GM19023 (cell line): ENCODE data around the gene PLCL2.
A peak's percentile ranks its signal among the peaks of the same experiment; 100 is the strongest.

Source experiments
- ATAC-seq: cut with Tn5 transposase; IDR thresholded peaks from one replicate; pipeline ENCODE4 v1.9.1; 2021; ENCODE audit warnings: mild to moderate bottlenecking, moderate library complexity; ENCODE audit not compliant: unreplicated experiment

Gene PLCL2

DNA sequence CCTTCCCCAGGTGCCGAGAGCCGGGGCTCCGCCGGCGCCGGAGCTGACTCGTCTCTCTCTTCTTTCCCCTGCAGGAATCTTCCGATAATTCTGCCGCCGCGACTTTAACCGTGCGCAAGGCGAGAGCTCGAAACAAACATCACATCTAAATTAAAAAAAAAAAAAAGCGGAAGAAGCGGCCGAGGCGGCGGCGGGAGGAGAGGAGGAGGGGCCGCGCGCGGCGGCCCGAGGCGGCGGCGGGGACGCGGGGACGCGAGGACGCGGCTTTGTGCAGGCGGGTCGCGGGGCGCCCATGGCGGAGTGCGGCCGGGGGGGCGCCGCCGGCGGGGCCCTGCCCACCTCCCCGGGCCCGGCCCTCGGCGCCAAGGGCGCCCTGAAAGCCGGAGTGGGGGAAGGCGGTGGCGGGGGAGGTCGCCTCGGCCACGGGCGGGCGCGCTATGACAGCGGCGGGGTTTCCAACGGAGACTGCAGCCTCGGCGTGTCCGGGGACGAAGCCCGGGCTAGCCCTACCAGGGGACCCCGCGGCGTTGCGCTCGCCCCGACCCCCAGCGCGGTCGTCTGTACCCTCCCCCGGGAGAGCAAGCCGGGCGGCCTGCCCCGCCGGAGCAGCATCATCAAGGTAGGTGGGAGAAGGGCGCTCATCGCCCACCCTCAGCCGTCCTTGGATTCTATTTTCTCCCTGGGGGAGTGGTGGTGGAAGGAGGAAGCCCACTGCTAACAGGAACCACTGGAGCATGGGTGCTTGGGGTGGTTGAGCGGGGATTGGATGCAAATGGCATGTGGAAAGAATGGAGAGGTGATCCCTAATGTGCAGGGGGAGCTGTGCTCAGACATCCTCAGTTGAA is at the start of gene PLCL2:
TSS of gene PLCL2 (plus strand) at position 208 of the 845 bp plus-strand sequence. CDS start at position 293, 85 bp downstream.
- peak; percentile 38 for ATAC-seq

DNA sequence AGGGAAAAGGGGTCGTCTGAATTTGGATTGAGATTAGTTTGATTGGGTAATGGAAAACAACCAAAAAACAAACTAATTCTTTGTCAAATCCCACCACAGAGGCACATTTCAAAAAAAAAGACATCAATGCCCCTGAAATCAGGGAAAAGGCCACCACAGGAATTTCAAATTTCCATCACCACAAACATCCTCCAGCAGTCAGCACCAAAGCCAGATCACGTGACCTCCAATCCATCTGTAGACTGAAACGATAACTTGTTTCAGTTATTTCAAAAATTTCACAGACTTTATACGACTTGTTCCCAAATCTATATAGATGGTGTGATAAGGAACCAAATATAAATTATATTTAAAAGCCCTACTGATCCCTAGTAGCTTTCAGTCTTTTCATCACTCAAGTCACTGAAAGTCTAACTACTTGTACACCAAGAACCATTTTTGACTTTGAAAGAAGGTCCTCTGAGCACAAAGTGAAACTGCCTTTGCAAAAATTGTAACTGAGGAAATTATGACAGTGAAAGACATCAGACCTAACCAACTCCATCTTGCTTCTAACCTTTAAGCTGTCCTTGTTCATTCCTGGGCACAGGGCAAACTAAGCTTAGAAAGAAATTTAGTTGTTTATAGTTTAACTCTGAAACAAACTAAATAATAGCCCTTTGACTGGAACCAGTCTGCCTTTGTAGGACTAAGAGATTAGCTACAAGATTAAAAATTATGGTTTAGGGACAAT is 48.1 kb upstream of the PLCL2 start:
- ATAC-seq: no peak

DNA sequence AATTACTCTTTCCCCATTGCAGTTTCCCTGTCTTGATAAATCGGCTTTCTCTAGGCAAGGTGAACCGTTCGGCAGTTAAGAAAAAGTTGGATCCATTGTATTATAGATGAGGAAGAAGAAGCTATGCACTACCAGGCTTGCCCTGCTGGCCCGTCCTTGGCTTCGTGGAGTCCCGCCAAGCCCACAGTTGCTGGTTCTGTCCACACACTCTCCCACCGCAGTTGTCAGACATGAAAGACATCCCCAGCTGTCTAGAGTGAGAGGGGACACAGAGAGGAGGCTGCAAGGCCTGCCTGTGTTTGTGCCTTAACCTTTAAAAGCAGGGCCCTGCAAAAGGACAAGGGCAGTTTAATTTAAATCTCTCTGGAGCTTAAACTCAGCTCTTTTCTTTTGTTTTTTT is 47.2 kb upstream of the PLCL2 start:
- no peak for ATAC-seq

DNA sequence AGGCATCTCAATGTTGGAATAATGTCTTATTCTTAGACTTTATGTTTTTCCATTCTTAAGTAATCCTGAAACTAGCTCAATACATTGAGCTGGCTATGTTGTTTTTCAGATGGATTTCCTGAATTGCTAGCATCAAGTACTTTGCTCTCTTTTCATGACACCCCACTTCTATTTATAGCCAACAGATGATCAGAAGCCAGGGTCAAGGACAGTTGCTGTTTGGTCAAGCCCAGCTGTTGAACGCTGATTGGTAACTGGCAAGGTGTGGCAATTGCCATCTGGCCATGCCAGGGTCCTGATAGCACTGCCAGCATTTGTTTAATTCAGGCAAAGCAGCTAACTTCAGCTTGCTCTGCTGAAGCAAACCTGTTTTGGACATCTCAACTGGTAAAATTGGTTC is 46.2 kb upstream of the PLCL2 start:
- no peak for ATAC-seq

DNA sequence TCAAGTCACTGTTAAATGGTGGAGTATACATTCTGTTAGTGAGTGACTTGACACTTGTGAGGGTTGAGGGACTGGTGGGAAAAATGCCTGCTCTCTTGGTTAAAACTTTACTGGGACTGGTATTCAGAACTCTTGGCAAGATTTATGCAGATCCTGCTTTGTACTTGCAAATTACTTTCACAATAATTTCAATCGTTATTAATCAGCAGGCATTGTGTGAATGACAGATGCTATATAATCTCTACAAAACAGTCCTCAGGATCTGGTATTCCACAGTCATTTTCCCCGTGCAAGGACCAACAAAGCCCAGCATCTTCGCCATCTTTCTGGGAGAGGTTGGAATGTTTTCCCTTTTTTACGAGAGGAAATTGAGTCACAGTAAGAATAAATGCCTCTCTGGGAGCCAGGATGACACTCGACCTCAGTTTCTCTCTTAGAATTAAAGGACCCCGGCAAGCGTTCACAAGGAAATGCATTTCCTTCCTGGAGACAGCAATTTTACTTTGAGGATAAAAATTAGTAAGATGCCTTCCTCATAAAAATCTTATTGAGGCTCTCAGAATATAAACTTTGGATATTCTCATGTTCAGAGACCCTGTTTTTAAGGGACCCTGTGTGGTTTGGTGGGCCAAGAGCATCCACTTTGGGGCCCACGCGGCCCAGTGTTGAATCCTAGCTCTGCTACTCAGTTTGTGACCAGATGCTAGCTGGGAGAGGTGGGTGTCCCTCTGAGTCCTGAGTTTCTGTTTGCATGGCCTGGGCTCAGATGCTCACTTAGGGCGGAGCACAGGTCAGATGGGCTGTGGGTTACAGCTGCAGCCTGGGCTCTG is 45.3 kb upstream of the PLCL2 start:
- no peak for ATAC-seq

DNA sequence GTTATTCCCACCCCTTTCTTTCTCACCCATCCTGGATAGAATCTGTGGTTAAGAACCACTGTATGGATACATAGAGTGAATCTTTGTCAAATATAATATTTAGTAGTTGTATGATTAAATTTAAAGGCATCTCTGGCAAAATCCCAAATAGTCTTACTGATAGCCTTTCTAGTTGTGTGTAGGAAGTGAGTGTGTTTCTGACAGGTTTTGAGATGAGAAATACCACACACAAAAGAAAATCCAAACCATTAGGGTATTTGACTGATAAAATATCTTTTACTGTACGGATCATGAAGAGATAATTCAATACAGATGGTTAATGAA is 44.7 kb upstream of the PLCL2 start:
- no peak for ATAC-seq

DNA sequence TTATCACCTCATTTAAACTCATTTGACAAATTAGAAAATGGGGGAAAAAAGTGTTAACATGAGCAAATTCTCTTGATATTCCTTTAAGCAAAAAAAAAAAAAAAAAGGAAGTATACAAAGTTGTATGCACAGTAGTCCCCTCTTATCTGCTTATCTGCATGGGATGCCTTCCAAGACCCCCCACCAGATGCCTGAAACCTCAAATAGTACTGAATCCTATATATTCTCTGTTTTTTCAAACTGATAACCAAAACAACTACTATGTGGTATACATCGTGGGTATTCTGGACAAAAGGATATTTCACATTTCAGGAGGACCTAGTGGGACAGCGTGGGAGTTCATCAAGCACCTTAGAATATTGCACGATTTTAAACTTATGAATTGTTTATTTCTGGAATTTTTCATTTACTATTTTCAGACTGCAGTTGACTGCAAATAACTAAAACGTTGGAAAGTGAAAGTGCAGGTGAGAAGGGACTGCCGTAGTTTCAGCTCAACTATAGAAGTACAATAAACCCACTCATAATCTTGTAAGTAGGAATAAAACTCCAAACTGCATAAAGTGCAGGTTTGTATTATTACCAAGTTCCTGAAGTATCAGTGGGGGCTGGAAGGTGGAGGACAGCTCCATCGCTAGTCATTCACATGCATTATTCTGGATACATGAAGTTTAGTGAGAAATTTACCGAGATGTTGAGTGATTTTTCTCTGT is 43.6 kb upstream of the PLCL2 start:
- ATAC-seq: no peak

DNA sequence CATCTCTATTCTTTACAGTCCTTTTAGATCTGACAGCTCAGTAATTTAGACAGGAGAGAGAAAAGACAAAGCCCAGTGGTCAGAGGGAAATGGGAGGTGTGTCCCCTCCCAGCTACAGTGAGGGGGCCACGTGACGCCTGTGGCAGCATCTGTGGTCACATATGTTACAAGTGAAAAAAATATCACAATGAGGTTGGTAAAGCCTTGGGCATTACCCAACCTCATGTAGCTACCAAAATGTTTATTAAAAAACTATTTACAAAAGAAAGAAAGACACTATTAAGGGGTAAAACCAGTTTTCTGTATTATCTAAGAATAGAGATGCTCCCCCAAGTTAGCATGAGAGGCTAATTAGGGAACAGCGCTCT is 42.9 kb upstream of the PLCL2 start:
- ATAC-seq: peak; percentile 54

DNA sequence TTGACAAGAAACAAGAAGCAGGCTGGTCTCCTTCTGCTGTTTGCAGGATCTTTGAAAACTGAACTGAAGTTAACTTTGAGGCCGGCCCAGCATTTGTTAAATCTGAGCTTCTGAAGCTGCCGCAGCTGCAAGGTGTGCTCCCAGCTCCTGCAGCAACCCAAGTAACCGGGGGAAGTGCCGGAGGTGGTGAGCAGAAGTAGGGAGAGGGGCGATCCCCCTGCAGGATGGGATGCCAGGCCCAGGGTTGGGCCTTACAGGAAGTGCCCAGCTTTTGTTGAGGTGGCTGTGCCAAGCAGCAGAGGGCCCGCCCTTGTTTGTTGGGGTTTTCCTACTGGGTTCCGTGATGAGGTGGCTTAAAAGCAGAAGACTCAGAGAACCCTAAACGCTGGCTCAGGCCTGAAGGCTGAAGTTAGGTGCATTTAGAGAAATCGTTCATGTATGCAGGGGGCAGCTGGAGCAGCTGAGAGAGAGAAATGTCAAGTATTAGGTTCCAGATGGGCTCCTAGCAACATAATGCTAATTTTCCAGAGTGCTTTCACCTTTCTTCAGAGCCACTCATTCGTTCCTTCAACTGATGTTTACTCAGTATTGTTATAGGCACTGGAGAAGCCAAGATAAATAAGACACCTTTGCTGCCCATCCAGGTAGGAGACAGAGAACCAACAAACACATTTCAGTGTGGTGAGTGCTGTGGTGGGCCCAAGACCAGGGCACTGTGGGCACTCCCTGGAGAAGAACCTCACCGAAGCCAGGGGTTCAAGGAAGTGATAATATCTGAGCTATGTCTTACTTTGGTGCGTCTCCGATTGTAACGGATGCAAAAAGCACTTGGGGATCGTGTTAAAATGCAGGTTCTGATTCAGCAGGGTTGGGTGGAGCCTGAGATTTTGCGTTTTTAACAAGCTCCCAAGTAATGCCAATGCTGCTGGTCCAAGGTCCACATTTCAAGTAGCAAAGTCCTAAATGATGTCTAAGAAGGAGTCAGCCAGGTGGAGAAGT is 42.2 kb upstream of the PLCL2 start:
- ATAC-seq: peak; percentile 80

DNA sequence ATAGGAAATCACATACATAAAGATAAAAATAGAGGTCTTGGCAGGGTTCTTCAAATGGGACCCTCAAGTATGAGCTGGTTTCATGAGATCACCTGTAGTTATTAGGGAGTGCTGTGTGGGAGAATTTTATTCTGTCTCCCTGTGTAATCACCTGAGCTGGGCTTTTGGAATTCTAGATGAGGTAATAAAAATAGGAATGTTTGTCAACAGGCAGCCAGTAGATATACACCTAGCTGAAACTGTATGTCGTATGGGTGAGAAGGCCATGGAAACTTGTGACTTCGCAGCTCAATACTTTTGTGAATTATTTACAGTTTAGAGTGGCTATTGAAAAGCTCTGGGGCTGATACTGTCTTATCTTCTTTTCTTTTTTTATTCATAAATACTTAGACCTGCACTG is 40.5 kb upstream of the PLCL2 start:
- ATAC-seq: no peak

DNA sequence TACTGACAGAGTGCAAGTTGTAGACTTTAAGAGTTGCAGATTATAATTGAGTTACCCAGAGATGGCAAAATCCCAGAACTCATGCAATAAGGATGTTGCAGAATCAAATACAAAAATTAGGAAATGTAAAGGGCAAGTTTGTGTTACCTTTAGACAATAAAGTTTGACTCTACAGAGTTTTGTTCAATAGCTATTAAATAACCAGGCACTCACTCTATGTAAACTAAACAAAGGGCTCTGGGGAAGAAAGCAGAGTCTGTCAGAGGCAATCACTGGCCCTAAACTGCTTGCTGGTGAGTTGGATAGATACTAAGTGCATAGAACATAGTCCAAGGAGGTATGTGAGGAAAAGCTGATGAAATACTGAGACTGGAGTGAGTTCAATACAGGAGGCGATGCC is 40.0 kb upstream of the PLCL2 start:
- no peak for ATAC-seq

DNA sequence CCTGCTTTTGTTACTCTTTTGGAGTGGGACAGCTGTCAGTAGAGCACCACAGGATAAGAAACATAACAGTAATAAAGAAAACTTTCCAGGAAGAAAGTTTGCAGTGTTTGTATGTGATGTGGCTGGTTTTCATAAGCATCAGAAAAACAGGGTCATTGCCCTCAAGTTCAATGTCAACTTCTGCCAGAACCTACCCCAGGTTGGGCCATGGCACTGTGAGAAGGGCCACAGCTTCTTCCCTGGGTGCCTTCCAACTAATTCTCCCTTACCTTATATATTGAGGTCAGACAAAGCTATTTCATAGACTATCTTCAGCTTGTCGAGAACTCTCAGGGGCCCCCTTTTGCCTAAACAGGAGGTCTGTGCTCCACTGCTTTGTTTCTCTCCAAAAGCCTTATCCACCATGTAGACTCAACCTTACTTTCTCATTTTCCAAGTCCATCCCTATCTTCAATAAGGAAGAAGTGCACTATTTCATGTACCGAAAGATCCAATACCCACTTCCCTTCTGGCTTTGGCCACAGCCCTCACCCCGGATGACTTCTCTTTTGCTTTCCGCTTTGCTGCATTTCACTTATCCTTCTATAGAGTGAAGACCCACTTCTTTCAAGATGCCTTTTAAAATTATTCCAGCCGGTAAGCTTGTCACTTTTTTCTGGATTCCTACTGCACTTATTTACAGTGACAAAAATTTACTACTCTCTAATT is 38.2 kb upstream of the PLCL2 start:
- ATAC-seq: no peak

DNA sequence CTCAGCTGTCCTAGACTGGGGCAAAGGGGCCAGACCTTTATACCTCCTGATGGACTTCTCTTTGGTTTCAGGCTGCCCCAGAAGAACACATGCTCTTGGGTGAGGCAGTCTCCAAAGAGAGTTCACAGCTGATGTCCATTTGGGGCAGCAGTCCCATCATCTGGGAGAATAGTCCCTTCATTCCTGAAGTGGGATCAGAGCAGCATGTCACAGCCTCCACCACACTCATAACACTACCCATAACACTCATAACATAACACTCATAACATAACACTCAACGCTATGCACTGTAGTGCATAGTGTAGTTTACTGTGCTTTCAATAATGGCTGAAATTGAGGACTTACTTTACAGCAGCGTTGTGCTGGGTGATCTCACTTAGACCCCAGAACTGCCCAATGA is 36.7 kb upstream of the PLCL2 start:
- ATAC-seq: peak; percentile 62

DNA sequence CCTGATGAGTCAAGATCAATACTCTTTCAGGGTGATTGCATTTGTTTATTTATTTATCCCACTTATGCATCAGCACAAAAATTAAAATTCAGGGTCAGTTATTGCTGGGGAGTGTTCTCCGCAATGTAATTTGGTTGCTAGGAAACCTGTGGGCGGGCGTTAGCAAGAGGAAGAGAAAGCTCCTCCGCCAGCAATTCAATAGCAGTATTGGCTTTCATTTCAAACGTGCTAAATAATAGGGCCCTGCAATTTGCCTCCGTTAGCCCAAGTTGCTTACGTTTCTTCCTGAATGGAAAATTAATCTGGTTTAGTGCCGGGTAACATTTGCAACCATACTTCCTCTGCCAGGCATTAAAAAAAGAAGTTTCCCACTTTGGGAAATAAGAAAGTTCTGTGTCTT is 35.5 kb upstream of the PLCL2 start:
- peak; percentile 80 for ATAC-seq

DNA sequence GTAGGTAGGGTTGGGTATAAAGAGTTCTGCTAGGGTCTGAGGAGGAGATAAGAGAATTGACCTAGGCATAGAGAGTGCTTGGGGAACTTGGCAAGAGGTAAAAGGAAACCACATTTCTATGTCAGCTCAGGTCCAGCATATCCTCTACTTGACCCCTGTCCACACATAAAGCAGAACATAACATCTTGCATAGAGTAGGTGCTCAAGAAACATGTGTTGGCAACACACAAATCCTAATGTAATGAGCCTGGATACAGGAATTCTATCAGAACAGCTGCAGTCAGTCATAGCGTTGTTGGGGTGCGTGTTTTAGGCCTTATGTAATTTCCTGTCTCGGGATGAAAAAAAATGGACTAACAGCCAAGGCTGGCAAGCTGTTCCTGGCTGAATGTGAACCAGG is 35.0 kb upstream of the PLCL2 start:
- no peak for ATAC-seq

DNA sequence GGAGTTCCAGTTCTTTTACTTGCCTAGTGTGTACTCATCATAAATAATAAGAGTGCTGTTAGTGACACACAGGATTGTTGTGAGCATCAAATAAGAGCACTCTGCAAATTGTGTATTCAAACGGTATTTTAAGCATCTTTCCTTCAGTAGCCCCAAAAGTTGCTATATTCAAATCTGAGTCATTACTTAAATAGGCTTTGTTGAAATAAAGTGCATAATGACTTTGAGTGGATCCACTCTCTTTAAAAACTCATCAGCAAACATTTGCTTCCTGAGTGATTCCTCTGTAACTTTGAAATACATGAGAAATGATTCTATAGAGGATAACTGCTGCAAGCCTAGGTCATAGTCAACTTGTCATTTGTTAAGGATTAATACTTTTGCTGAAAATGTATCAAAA is 29.3 kb upstream of the PLCL2 start:
- no peak for ATAC-seq

DNA sequence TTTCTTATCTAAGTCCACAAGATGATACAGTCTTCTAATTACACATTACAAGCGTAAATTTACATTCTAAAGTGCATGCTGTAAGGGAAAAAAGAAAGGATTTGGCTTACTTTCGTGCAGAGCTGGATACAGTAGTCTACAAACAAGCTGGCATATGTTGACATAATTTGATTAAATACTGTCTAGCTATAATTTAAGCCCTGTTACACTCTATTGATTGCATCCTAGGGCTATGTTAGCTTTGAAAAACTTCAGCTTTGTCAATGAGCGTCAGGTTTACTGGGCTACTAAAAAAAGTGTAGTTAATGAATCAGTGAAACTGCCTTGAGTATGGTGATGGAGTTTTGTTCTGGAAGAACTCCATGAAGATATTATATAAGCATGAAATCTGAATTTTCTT is 24.5 kb upstream of the PLCL2 start:
- no peak for ATAC-seq

DNA sequence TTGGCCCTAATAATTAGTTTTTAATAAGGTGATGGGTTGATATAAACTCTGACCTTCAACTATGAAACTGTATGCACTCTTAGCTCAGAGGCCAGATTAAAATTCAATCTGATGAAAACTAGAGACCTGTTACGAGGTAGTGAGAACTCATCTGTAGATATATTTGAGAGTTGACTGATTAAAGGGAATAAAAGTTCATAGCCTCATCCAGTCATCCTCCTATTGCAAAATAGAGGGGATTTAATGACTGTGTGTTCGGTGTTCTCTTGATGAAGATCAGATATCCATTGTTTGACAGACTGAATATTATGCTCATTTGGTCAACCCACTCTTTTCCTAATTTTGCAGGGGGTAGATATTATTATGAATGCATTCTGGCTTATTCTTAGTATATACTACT is 23.3 kb upstream of the PLCL2 start:
- no peak for ATAC-seq

DNA sequence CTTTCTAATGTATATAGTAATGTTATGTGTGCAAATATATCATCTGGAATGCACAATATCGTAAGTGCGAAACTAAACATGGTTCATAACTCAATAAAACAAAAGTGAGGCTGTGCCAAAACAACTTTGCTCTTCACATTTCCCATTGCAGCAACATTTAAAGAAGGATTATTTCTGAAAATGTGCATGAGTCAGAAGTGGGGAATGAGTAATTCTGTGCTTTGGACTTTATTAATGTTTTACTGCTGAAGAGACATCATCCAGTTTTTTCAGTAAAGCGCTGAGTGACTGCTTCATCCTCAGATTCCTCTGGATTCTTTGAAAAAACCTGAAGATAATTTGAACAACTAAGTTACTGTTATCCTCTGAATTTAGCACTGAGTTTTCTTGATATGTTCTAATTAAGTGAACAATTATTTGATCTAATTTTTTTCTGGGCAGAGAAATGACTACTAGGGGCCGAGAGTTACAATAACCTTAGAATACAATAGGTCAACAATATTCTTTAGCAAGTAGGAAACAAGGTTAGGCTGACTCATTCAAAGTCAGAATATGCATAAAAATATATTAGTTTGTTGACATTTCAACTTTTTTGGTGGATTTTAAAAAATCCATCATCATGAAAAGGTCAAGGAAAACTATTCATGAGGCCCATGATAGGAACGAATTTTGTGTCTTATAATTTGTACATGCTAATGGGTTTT is 20.0 kb upstream of the PLCL2 start:
- no peak for ATAC-seq
